Germinal center (tissue), 1 donor: ENCODE measurements around the gene C1orf216.
A peak's percentile ranks its signal among the peaks of the same experiment; 100 is the strongest.
"Not testable (repeated sequence)": the region's sequence is repeated elsewhere in the genome, so short reads cannot be mapped to it uniquely, and the experiment has no call there.

ENCODE experiments used
- DNase-seq: peaks from one replicate; pipeline ENCODE4 v3.0.0; 2012; ENCODE audit warnings: mixed read lengths, low spot score

C1orf216 gene

GRCh38 chr1:35718492-35719336 is at the start of gene C1orf216:
C1orf216 (minus strand) TSS chr1:35718884; CDS start chr1:35716321, 2,563 bp downstream.
- DNase-seq: peak; percentile 55

- DNase-seq: no peak
These were observed 45.6 kb upstream of the C1orf216 start for GRCh38 chr1:35764283-35764682.

- DNase-seq: no peak
These were observed 44.5 kb upstream of the C1orf216 start for GRCh38 chr1:35763201-35763600.

- DNase-seq: no peak
These were observed 43.5 kb upstream of the C1orf216 start for GRCh38 chr1:35762141-35762540.

- no peak for DNase-seq
These were observed 37.4 kb upstream of the C1orf216 start for GRCh38 chr1:35756064-35756463.

- no peak for DNase-seq
These were observed 35.1 kb upstream of the C1orf216 start for GRCh38 chr1:35753626-35754260.

- no peak for DNase-seq
These were observed 29.6 kb upstream of the C1orf216 start for GRCh38 chr1:35748326-35748725.

GRCh38 chr1:35745124-35745730 is 26.5 kb upstream of the C1orf216 start:
- no peak for DNase-seq

- DNase-seq: no peak
These were observed 18.4 kb upstream of the C1orf216 start for GRCh38 chr1:35737120-35737519.

GRCh38 chr1:35727434-35728040 is 8.9 kb upstream of the C1orf216 start:
- no peak for DNase-seq

- DNase-seq: peak; percentile 63
These were observed 8.1 kb upstream of the C1orf216 start for GRCh38 chr1:35726450-35727433.

- DNase-seq: no peak
These were observed 6.9 kb upstream of the C1orf216 start for GRCh38 chr1:35725596-35725995.

GRCh38 chr1:35717911-35718476 is 690 bp downstream of the C1orf216 start:
- DNase-seq: no peak

GRCh38 chr1:35715568-35716002 is 3.1 kb downstream of the C1orf216 start:
- peak; percentile 83 for DNase-seq

- no peak for DNase-seq
These were observed 3.6 kb downstream of the C1orf216 start for GRCh38 chr1:35714921-35715567.

GRCh38 chr1:35711098-35711497 is 7.6 kb downstream of the C1orf216 start:
- not testable (repeated sequence) for DNase-seq

GRCh38 chr1:35708952-35709351 is 9.7 kb downstream of the C1orf216 start:
- no peak for DNase-seq

- no peak for DNase-seq
These were observed 10.2 kb downstream of the C1orf216 start for GRCh38 chr1:35708441-35708921.

- DNase-seq: peak; percentile 54
These were observed 10.9 kb downstream of the C1orf216 start for GRCh38 chr1:35707601-35708440.
